ENCODE data around the gene UBE2L3. TPM values are rescaled to one million over a fixed set of nuclear protein-coding genes. Genes with fewer than 3 reads are reported as not detected.
"Not testable (repeated sequence)": the region's sequence is repeated elsewhere in the genome, so short reads cannot be mapped to it uniquely, and the experiment has no call there.

UBE2L3 gene
- polyA plus RNA-seq, 4 donors: 54.0 to 82.1 (median 64.7) TPM

- FAIRE-seq: no peak
- DNase-seq: no peak
- Histone ChIP-seq H3K36me3 (ENCODE audit: control insufficient read depth in 3 of 3, insufficient read depth in 2 of 3, low read depth in 1 of 3, low read length in 3 of 3) (peaks cover 4 to 62% (median 22%) of the 10 kb centered on the region in 3 donors), H3K9me3 (ENCODE audit: control insufficient read depth in 2 of 2, insufficient read depth in 1 of 2, low read depth in 1 of 2, low read length in 1 of 2) (no peaks in the 10 kb centered on the region), H3K27ac (ENCODE audit: low read depth in 1 of 3, low read length in 2 of 3) (no peak overlapping the region), H3K27me3 (ENCODE audit: control insufficient read depth in 3 of 3, insufficient read depth in 3 of 3, low read length in 3 of 3) (no peaks in the 10 kb centered on the region), H3K4me3 (ENCODE audit: low read depth in 1 of 3, low read length in 3 of 3) (no peak overlapping the region), H3K4me1 (ENCODE audit: control insufficient read depth in 3 of 3, insufficient read depth in 2 of 3, low read depth in 1 of 3, low read length in 2 of 3) (no peaks in the 10 kb centered on the region)
- 75 to 87% (median 81%) methylated on average over 9 of the region's 9 CpGs for WGBS, 3 donors
Observed at GRCh38 chr22:21591695-21592094, 24.2 kb downstream of the UBE2L3 start.

GRCh38 chr22:21592422-21592821 is 24.9 kb downstream of the UBE2L3 start:
- no peak for FAIRE-seq
- peaks cover 4 to 68% (median 22%) of the 10 kb centered on the region in 3 donors for H3K36me3 ChIP-seq (ENCODE audit: control insufficient read depth in 3 of 3, insufficient read depth in 2 of 3, low read depth in 1 of 3, low read length in 3 of 3)
- no peak overlapping the region for H3K4me3 ChIP-seq (ENCODE audit: low read depth in 1 of 3, low read length in 3 of 3)

GRCh38 chr22:21593406-21594232 is 26.1 kb downstream of the UBE2L3 start:
- DNase-seq: peak in 1 of 2 donors; percentile 22

More at GRCh38 chr22:21592422-21592821, 24.9 kb downstream of the UBE2L3 start:
- Histone ChIP-seq H3K27ac (ENCODE audit: low read depth in 1 of 3, low read length in 2 of 3) (no peak overlapping the region), H3K4me1 (ENCODE audit: control insufficient read depth in 3 of 3, insufficient read depth in 2 of 3, low read depth in 1 of 3, low read length in 2 of 3) (no peaks in the 10 kb centered on the region), H3K27me3 (ENCODE audit: control insufficient read depth in 3 of 3, insufficient read depth in 3 of 3, low read length in 3 of 3) (no peaks in the 10 kb centered on the region), H3K9me3 (ENCODE audit: control insufficient read depth in 2 of 2, insufficient read depth in 1 of 2, low read depth in 1 of 2, low read length in 1 of 2) (no peaks in the 10 kb centered on the region)
- DNase-seq: no peak
- 85 to 91% (median 91%) methylated on average over 3 of the region's 3 CpGs for WGBS, 3 donors

GRCh38 chr22:21594865-21595452 is 27.4 kb downstream of the UBE2L3 start:
- no peaks in the 10 kb centered on the region for H3K4me1 ChIP-seq (ENCODE audit: control insufficient read depth in 3 of 3, insufficient read depth in 2 of 3, low read depth in 1 of 3, low read length in 2 of 3)
- 77 to 90% (median 88%) methylated on average over 5 of the region's 5 CpGs for WGBS, 3 donors
- no peak overlapping the region for H3K4me3 ChIP-seq (ENCODE audit: low read depth in 1 of 3, low read length in 3 of 3)
- H3K27ac ChIP-seq (ENCODE audit: low read depth in 1 of 3, low read length in 2 of 3): no peak overlapping the region
- no peaks in the 10 kb centered on the region for H3K9me3 ChIP-seq (ENCODE audit: control insufficient read depth in 2 of 2, insufficient read depth in 1 of 2, low read depth in 1 of 2, low read length in 1 of 2)
- H3K36me3 ChIP-seq (ENCODE audit: control insufficient read depth in 3 of 3, insufficient read depth in 2 of 3, low read depth in 1 of 3, low read length in 3 of 3): peaks cover 4 to 74% (median 22%) of the 10 kb centered on the region in 3 donors
- DNase-seq (no peak), FAIRE-seq (no peak)
- no peaks in the 10 kb centered on the region for H3K27me3 ChIP-seq (ENCODE audit: control insufficient read depth in 3 of 3, insufficient read depth in 3 of 3, low read length in 3 of 3)

More at GRCh38 chr22:21593406-21594232, 26.1 kb downstream of the UBE2L3 start:
- H3K4me3 ChIP-seq (ENCODE audit: low read depth in 1 of 3, low read length in 3 of 3): no peak overlapping the region
- no peaks in the 10 kb centered on the region for H3K9me3 ChIP-seq (ENCODE audit: control insufficient read depth in 2 of 2, insufficient read depth in 1 of 2, low read depth in 1 of 2, low read length in 1 of 2)
- WGBS, 3 donors: 80 to 85% (median 82%) methylated on average over 11 of the region's 11 CpGs
- no peaks in the 10 kb centered on the region for H3K4me1 ChIP-seq (ENCODE audit: control insufficient read depth in 3 of 3, insufficient read depth in 2 of 3, low read depth in 1 of 3, low read length in 2 of 3)
- FAIRE-seq: no peak
- no peaks in the 10 kb centered on the region for H3K27me3 ChIP-seq (ENCODE audit: control insufficient read depth in 3 of 3, insufficient read depth in 3 of 3, low read length in 3 of 3)
- no peak overlapping the region for H3K27ac ChIP-seq (ENCODE audit: low read depth in 1 of 3, low read length in 2 of 3)
- peaks cover 4 to 67% (median 22%) of the 10 kb centered on the region in 3 donors for H3K36me3 ChIP-seq (ENCODE audit: control insufficient read depth in 3 of 3, insufficient read depth in 2 of 3, low read depth in 1 of 3, low read length in 3 of 3)

- not testable (repeated sequence) for H3K27ac ChIP-seq (ENCODE audit: low read depth in 1 of 3, low read length in 2 of 3); H3K4me3 ChIP-seq (ENCODE audit: low read depth in 1 of 3, low read length in 3 of 3); FAIRE-seq; H3K4me1 ChIP-seq (ENCODE audit: control insufficient read depth in 3 of 3, insufficient read depth in 2 of 3, low read depth in 1 of 3, low read length in 2 of 3); H3K27me3 ChIP-seq (ENCODE audit: control insufficient read depth in 3 of 3, insufficient read depth in 3 of 3, low read length in 3 of 3); DNase-seq; H3K9me3 ChIP-seq (ENCODE audit: control insufficient read depth in 2 of 2, insufficient read depth in 1 of 2, low read depth in 1 of 2, low read length in 1 of 2)
- 94 to 96% (median 96%) methylated on average over 13 of the region's 13 CpGs for WGBS, 3 donors
- H3K36me3 ChIP-seq (ENCODE audit: control insufficient read depth in 3 of 3, insufficient read depth in 2 of 3, low read depth in 1 of 3, low read length in 3 of 3): peaks cover 4 to 68% (median 20%) of the 10 kb centered on the region in 3 donors
Observed at GRCh38 chr22:21596356-21597135, 29.0 kb downstream of the UBE2L3 start.

GRCh38 chr22:21598302-21598701 is 30.8 kb downstream of the UBE2L3 start:
- Histone ChIP-seq H3K4me3 (ENCODE audit: low read depth in 1 of 3, low read length in 3 of 3) (no peak overlapping the region), H3K36me3 (ENCODE audit: control insufficient read depth in 3 of 3, insufficient read depth in 2 of 3, low read depth in 1 of 3, low read length in 3 of 3) (peaks cover under 1 to 65% (median 13%) of the 10 kb centered on the region in 3 donors), H3K4me1 (ENCODE audit: control insufficient read depth in 3 of 3, insufficient read depth in 2 of 3, low read depth in 1 of 3, low read length in 2 of 3) (no peaks in the 10 kb centered on the region), H3K27me3 (ENCODE audit: control insufficient read depth in 3 of 3, insufficient read depth in 3 of 3, low read length in 3 of 3) (no peaks in the 10 kb centered on the region), H3K9me3 (ENCODE audit: control insufficient read depth in 2 of 2, insufficient read depth in 1 of 2, low read depth in 1 of 2, low read length in 1 of 2) (no peaks in the 10 kb centered on the region), H3K27ac (ENCODE audit: low read depth in 1 of 3, low read length in 2 of 3) (no peak overlapping the region)
- DNase-seq: no peak
- FAIRE-seq: no peak
- 89 to 92% (median 89%) methylated on average over 3 of the region's 3 CpGs for WGBS, 3 donors

- no peaks in the 10 kb centered on the region for H3K27me3 ChIP-seq (ENCODE audit: control insufficient read depth in 3 of 3, insufficient read depth in 3 of 3, low read length in 3 of 3)
- DNase-seq (no peak), FAIRE-seq (no peak)
- H3K4me1 ChIP-seq (ENCODE audit: control insufficient read depth in 3 of 3, insufficient read depth in 2 of 3, low read depth in 1 of 3, low read length in 2 of 3): no peaks in the 10 kb centered on the region
- H3K4me3 ChIP-seq (ENCODE audit: low read depth in 1 of 3, low read length in 3 of 3): no peak overlapping the region
- peaks cover 0 to 59% (median 4%) of the 10 kb centered on the region in 3 donors for H3K36me3 ChIP-seq (ENCODE audit: control insufficient read depth in 3 of 3, insufficient read depth in 2 of 3, low read depth in 1 of 3, low read length in 3 of 3)
- H3K9me3 ChIP-seq (ENCODE audit: control insufficient read depth in 2 of 2, insufficient read depth in 1 of 2, low read depth in 1 of 2, low read length in 1 of 2): no peaks in the 10 kb centered on the region
- WGBS, 3 donors: 87 to 91% (median 87%) methylated on average over 6 of the region's 6 CpGs
- H3K27ac ChIP-seq (ENCODE audit: low read depth in 1 of 3, low read length in 2 of 3): no peak overlapping the region
Observed at GRCh38 chr22:21599053-21599893, 31.8 kb downstream of the UBE2L3 start.

Measured in small intestine (tissue), 7 donors.